ENCODE measurements around the gene NCOA4.

GRCh38 chr10:46035923-46036849, 5.8 kb upstream of the NCOA4 start:
- TF ChIP-seq CTCF (IDR thresholded peaks at IDR 0.05; ENCODE audit: control extremely low read depth in 1 of 3, insufficient read depth in 1 of 3, low read depth in 1 of 3, low read length in 3 of 3) (peak; percentile 6 to 35 (median 9)), SP4 (IDR thresholded peaks at IDR 0.05; ENCODE audit: low read length) (no peak), SRF (IDR thresholded peaks at IDR 0.05; ENCODE audit: low read depth, low read length) (no peak), EZH2 (IDR thresholded peaks at IDR 0.05; ENCODE audit: low read depth, low read length, severe bottlenecking) (no peak), CREB1 (IDR thresholded peaks at IDR 0.05) (no peak), EP300 (IDR thresholded peaks at IDR 0.05; ENCODE audit: borderline replicate concordance in 1 of 2, low read depth in 2 of 2, low read length in 2 of 2) (no peak), POLR2AphosphoS5 (IDR thresholded peaks at IDR 0.05; ENCODE audit: low read depth, low read length) (no peak), BRCA1 (IDR thresholded peaks at IDR 0.05; ENCODE audit: low read depth, low read length) (no peak), TEAD4 (IDR thresholded peaks at IDR 0.05; ENCODE audit: low read depth, low read length) (no peak), POLR2A (IDR thresholded peaks at IDR 0.05; ENCODE audit: control extremely low read depth in 1 of 2, low read depth in 2 of 2, low read length in 2 of 2) (no peak)
